K562 (cell line): Measurements from ENCODE around the gene ESRRG. TPM values are rescaled to one million over a fixed set of nuclear protein-coding genes. Genes with fewer than 3 reads are reported as not detected.

Experiments
- ATAC-seq: fragments of 200-7000 bp; cut with Tn5 transposase; 3 replicates; pipeline ENCODE4 v1.9.1; 2020; ENCODE audit warnings: moderate library complexity
- BruUV-seq: library from RNA; stranded (reverse); fragments of 400-500 nt; replicated peaks from 2 replicates; lab custom pipeline; 2021; lab: Mats Ljungman, UMichigan
- CTCF ChIA-PET: fragments of 300-600 bp; formaldehyde crosslinking; extraction: SDS; loops from one replicate; lab custom pipeline; 2021; ENCODE audit warnings: low intra/inter-chr PET ratio; lab: Yijun Ruan, JAX
- POLR2A ChIA-PET: fragments of 300-600, 350-650 bp; sonication (Branson Sonifier 250); formaldehyde crosslinking; extraction: SDS; loops from one replicate; lab custom pipeline; 2021; ENCODE audit warnings: antibody characterized with exemption, inconsistent platforms; lab: Yijun Ruan, JAX
- DNase-seq, 4 experiments: peaks; one replicate each; pipeline versions ENCODE4 v3.0.0 to v3.0.0-alpha.2; 2011 to 2018; ENCODE audit warnings: low spot score in 3 of 4, mixed read lengths in 3 of 4; ENCODE audit errors: extremely low read depth in 1 of 4
- FAIRE-seq: peaks from 2 replicates; lab custom pipeline; 2011; peaks lifted over from hg19 to GRCh38; lab: Jason Lieb, UNC
- H2AFZ ChIP-seq: 2 replicates; pipeline ENCODE4 v1.6.0; 2011; ENCODE audit warnings: low read depth, low read length, control low read depth, inconsistent platforms
- H3K27ac ChIP-seq: fragments of 200-600 bp; 3 replicates; pipeline ENCODE4 v1.8.0; 2011; ENCODE audit warnings: low read depth, mild to moderate bottlenecking, control low read depth, inconsistent platforms, low read length, moderate library complexity, mixed read lengths; ENCODE audit errors: extremely low read depth
- H3K27me3 ChIP-seq, 2 experiments: fragments of 300-600 bp in 1 of 2; 2 replicates in 1 of 2; 3 replicates in 1 of 2; pipeline versions ENCODE4 v1.6.0 to v1.8.0; 2011; ENCODE audit warnings: inconsistent platforms in 2 of 2, low read length in 2 of 2, mild to moderate bottlenecking in 1 of 2, mixed read lengths in 1 of 2, moderate library complexity in 1 of 2; ENCODE audit not compliant: control insufficient read depth in 2 of 2, insufficient read depth in 2 of 2
- H3K36me3 ChIP-seq: fragments of 300-600 bp; 3 replicates; pipeline ENCODE4 v1.8.0; 2011; ENCODE audit warnings: mild to moderate bottlenecking, low read length, inconsistent platforms; ENCODE audit not compliant: control insufficient read depth, insufficient read depth
- H3K4me1 ChIP-seq, 2 experiments: fragments of 200-600 bp in 1 of 2; replicated peaks in 1 of 2; 2 replicates in 1 of 2; 3 replicates in 1 of 2; pipeline versions ENCODE4 v1.5.1 to v1.8.0; 2011; ENCODE audit warnings: inconsistent platforms in 2 of 2, low read length in 2 of 2, mild to moderate bottlenecking in 1 of 2, mixed read lengths in 1 of 2, moderate library complexity in 1 of 2; ENCODE audit not compliant: control insufficient read depth in 2 of 2, insufficient read depth in 2 of 2
- H3K4me2 ChIP-seq: 2 replicates; pipeline ENCODE4 v1.6.1; 2011; ENCODE audit warnings: low read length, control low read depth, inconsistent platforms, mixed read lengths; ENCODE audit not compliant: insufficient read depth
- H3K4me3 ChIP-seq: fragments of 200-600 bp; sonication (generic), shearing (Covaris generic); 2 replicates; pipeline ENCODE4 v1.5.1; 2016; ENCODE audit warnings: control low read depth, inconsistent platforms
- H3K79me2 ChIP-seq: fragments of 200-600 bp; 3 replicates; pipeline ENCODE4 v1.8.0; 2011; ENCODE audit warnings: low read length, inconsistent platforms; ENCODE audit not compliant: control insufficient read depth, insufficient read depth
- H3K9ac ChIP-seq, 2 experiments: 2 replicates each; pipeline versions ENCODE4 v1.6.0 to v1.6.1; 2011; ENCODE audit warnings: low read depth in 2 of 2, low read length in 2 of 2, control low read depth in 1 of 2, inconsistent platforms in 1 of 2, mild to moderate bottlenecking in 1 of 2, mixed read lengths in 1 of 2; ENCODE audit not compliant: insufficient read depth in 1 of 2
- H3K9me1 ChIP-seq: one replicate; pipeline ENCODE4 v1.6.0; 2011; ENCODE audit warnings: inconsistent platforms, mild to moderate bottlenecking, low read length, moderate library complexity; ENCODE audit not compliant: control insufficient read depth, insufficient read depth
- H3K9me3 ChIP-seq: replicated peaks from 2 replicates; pipeline ENCODE4 v1.5.1; 2011; ENCODE audit warnings: low read depth, low read length, inconsistent platforms; ENCODE audit not compliant: control insufficient read depth, insufficient read depth
- H4K20me1 ChIP-seq: replicated peaks from 2 replicates; pipeline ENCODE4 v1.6.1; 2011; ENCODE audit warnings: low read length, inconsistent platforms, mixed read lengths; ENCODE audit not compliant: control insufficient read depth, insufficient read depth
- BHLHE40 ChIP-seq: IDR thresholded peaks from 2 replicates; pipeline ENCODE4 v1.6.1; 2011; ENCODE audit warnings: low read length, improper control_type of control experiment
- CHD2 ChIP-seq: IDR thresholded peaks from 2 replicates; pipeline ENCODE4 v1.6.1; 2011; ENCODE audit warnings: low read depth, low read length
- CREB5 ChIP-seq: fragments of 250-450 bp; sonication (Bioruptor Pico); IDR thresholded peaks from 2 replicates; pipeline ENCODE4 v1.5.0; 2020; ENCODE audit warnings: mild to moderate bottlenecking
- DIDO1 ChIP-seq: fragments of 450-650 bp; IDR thresholded peaks from 2 replicates; pipeline ENCODE4 v1.6.1; 2016; ENCODE audit warnings: low read depth, missing biosample characterization, missing genetic modification characterization
- HES1 ChIP-seq: fragments of 450-650 bp; IDR thresholded peaks from 2 replicates; pipeline ENCODE4 v1.6.1; 2016; ENCODE audit warnings: low read depth, mild to moderate bottlenecking, moderate library complexity
- NFE2 ChIP-seq: IDR thresholded peaks from 2 replicates; pipeline ENCODE4 v1.6.1; 2014; ENCODE audit warnings: antibody characterized with exemption, low read depth
- TCF7 ChIP-seq: sonication (generic); IDR thresholded peaks from 2 replicates; pipeline ENCODE4 v1.6.1; 2016; ENCODE audit warnings: antibody characterized with exemption, borderline replicate concordance
- ZBTB7A ChIP-seq: IDR thresholded peaks from 2 replicates; pipeline ENCODE4 v1.6.1; 2011; ENCODE audit warnings: low read depth, mild to moderate bottlenecking, low read length, moderate library complexity, borderline replicate concordance; ENCODE audit not compliant: control insufficient read depth
- ZFPM2 ChIP-seq: fragments of 250-450 bp; sonication (Bioruptor Pico); IDR thresholded peaks from 2 replicates; pipeline ENCODE4 v1.5.1; 2022; ENCODE audit warnings: mild to moderate bottlenecking
- ZNF146 ChIP-seq: IDR thresholded peaks from one replicate; pipeline ENCODE4 v1.6.1; 2018; ENCODE audit warnings: missing compliant biosample characterization; ENCODE audit not compliant: unreplicated experiment
- ZNF280A ChIP-seq: fragments of 450-650 bp; IDR thresholded peaks from 2 replicates; pipeline ENCODE4 v1.6.1; 2018; ENCODE audit warnings: mild to moderate bottlenecking, low read depth; ENCODE audit not compliant: partially characterized antibody
- WGBS: fragments of 100-300 bp; shearing (Covaris generic); methylation state at CpG from one replicate; pipeline ENCODE4 v1.1.6; 2016; ENCODE audit warnings: low coverage, mixed read lengths; ENCODE audit not compliant: insufficient coverage; ENCODE audit errors: missing lambda C conversion rate; 5-methylcytosine and 5-hydroxymethylcytosine counted together
- in situ Hi-C: fragments of 300-500 bp; cut with MboI; formaldehyde crosslinking; loops from 4 replicates; pipeline ENCODE4 v1.15.0; 2018; ENCODE audit warnings: inconsistent platforms, mixed read lengths
- intact Hi-C: fragments of 100-400 bp; cut with micrococcal nuclease; formaldehyde crosslinking; loops from 2 replicates; pipeline ENCODE4 v1.14.2; 2022
- polyA plus RNA-seq, 8 experiments: library from polyadenylated mRNA; depleted of rRNA in 4 of 8; stranded (reverse) in 5 of 8; unstranded in 3 of 8; fragments of >200 nt; fragmentation: Nextera tagmentation in 2 of 8; fragmentation: Illumina TruSeq in 1 of 8; extraction: Ambion mirVana in 2 of 8; extraction: Trizol in 1 of 8; gene quantifications; 2 replicates each; pipeline versions ENCODE4 v1.2.1 to v1.2.3, GENCODE V29; 2011 to 2014; ENCODE audit warnings: inconsistent platforms in 1 of 8, missing spikeins in 1 of 8
- total RNA-seq, 7 experiments: library from RNA; depleted of rRNA in 6 of 7; stranded (reverse); fragments of >200 nt in 6 of 7; fragmentation: Illumina TruSeq in 2 of 7; extraction: Trizol in 2 of 7; gene quantifications; 2 replicates each; pipeline versions ENCODE4 v1.2.1 to v1.2.3, GENCODE V29; 2011 to 2021; ENCODE audit warnings: low replicate concordance in 1 of 7

Gene ESRRG
- total and polyA plus RNA-seq, 9 of the 15 experiments (the other 6 are each of a cell fraction or from before 2014, with no cell fraction given) = not detected

GRCh38 chr1:216542741-216543140, 180.5 kb downstream of the ESRRG start:
- in situ Hi-C loops = no loop called here
- intact Hi-C loops = no loop called here
- POLR2A ChIA-PET = no interaction called here
- H3K9me1 ChIP-seq = no peaks in the 10 kb centered on the region
- no peaks in the 10 kb centered on the region for H3K27me3 ChIP-seq
- no peak for ATAC-seq
- CTCF ChIA-PET = no interaction called here
- TF ChIP-seq ZBTB7A (no peak), CHD2 (no peak), BHLHE40 (no peak), DIDO1 (tag) (no peak), TCF7 (no peak), HES1 (no peak), ZFPM2 (CRISPR knock-in tag) (no peak), ZNF146 (no peak), CREB5 (CRISPR knock-in tag) (no peak), ZNF280A (no peak), NFE2 (no peak)
- TF ChIP-seq, all 486 proteins: peak for 0
- Histone ChIP-seq H4K20me1 (no peaks in the 10 kb centered on the region), H3K4me3 (no peak overlapping the region), H3K4me2 (no peak overlapping the region), H2AFZ (no peak overlapping the region), H3K79me2 (no peaks in the 10 kb centered on the region), H3K9me3 (peaks cover 2% of the 10 kb centered on the region; the same call in 1 of the 2 replicates), H3K9ac (no peak overlapping the region), H3K27ac (no peak overlapping the region), H3K36me3 (no peaks in the 10 kb centered on the region), H3K4me1 (no peaks in the 10 kb centered on the region)
- no TSS peak for BruUV-seq
- WGBS = 3% methylated on average over 2 of the region's 2 CpGs
- DNase-seq = no peak
- FAIRE-seq = no peak
